GM19035 (cell line): ENCODE data around the gene C1orf159.
"Not testable (repeated sequence)": the region's sequence is repeated elsewhere in the genome, so short reads cannot be mapped to it uniquely, and the experiment has no call there.

Experiments
- ATAC-seq: cut with Tn5 transposase; IDR thresholded peaks from one replicate; pipeline ENCODE4 v1.9.1; 2021; ENCODE audit not compliant: unreplicated experiment

Gene C1orf159

DNA sequence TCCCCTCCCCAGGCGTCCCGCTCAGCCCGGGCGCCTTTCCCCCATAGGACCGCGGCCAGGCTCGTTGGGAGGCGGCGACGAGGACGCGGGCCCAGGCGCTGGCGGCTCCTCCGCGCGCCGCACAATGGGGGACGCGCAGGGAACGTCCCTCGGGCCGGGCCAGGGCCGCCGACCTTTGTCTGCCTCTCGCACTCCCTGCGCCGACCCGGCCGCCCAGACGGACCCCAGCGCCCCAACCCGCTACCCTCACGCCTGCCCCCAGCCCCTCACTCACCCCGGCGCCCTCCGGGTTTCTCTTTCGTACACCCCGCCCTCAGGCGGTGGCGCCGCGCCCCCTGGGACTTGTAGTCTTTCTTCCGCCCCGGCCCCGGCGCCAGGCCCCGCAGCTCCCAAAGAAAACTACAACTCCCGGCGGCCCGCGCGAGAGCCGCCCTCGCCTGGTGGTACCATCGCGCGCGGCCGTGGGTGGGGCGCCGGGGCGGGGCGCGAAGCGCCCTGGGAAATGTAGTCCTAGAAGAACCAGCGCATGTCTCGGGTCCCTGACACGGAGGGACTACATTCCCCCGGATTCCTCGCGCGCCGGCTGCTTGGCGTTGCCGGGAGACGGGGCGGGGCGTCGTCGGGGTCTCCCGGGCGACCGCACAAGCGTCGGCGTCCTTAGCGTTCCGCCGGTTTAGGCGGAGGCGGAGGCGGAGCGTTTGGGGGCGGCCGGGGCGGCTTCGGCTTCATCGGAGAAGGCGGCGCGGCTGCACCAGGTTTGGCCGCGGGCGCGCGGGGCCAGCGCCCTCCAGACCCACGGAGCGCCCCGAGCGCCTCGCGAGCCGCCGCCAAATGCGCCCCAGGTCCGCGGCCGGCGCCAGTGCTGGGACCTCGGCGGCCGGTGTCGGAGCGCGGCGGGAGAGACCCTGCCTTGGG is at the start of gene C1orf159:
TSS of gene C1orf159 (minus strand) at position 304 of the 915 bp plus-strand sequence. CDS start 24,546 bp downstream, outside the sequence.
- ATAC-seq, result peak; percentile 94

DNA sequence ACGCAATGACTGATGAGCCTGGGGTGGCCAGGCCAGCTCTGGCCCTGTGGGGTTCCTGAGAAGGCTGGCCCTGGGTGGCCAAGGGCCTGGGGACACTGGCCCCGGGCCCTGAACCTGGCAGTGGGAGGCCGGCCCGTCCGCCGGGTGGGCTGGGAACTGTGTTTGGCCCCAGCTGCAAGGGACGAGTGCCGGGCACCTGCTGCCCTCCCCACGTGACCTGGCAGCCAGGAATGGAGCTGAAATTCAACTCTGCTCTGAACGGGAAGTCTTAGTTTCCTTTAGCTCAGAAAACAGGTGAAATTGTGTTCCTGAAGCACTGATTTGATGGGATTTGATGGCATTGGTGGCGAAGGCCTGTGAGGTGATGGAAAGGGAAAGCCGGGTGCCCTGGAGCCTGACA is 49.6 kb upstream of the C1orf159 start:
- ATAC-seq, result no peak

DNA sequence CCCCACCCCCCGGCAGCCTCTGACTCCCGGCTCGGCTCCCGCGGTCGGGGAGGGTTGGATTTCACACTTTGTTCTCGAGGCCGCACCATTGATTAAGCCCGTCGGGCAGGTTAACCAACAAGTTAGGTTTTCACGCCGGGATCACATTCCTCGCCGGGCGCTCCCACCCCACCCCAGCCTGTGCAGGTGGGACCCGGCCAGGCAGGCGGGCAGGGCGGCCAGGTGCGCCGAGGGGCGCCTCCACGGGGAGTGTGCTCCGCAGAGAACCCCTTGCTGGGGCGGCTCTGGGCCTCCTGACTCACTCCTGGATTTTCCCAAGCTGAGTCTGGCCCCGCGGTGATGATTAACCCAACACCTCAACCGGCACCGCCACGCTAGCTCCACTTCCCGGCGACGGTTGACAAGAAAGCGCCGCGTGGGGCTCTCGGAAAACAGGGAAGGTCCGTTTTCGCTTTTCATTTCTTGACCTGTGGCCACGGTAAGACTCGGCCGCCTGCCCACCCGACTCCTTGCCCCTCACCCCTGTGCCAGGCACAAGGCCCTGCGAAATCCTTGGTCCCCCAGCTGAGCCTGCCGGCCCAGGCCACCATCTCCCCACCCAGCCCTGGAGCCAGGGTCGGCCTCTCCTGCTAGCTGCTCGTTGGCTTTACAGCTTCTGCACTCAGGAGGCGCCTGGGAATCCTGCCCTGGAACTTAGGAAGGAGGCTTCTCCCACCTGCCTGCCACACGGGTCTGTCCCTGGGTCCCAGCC is 49.0 kb upstream of the C1orf159 start:
- no peak for ATAC-seq

DNA sequence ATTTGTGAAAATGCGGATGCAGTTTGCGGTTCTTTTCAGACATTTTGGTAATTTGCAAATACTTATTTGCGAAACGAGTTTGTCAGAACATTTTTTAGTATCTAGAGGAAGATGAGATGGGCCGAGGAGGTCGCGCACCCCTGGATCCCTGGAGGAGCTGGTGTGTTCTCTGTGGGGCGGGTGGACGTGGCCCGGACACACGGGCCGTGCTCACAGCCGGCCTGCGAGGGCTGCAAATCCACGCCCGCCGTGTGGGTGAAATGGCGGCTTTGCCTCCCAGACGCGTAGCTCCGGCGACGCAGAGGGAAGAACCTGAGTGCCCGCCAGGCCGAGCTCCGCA is 48.4 kb upstream of the C1orf159 start:
- ATAC-seq, result no peak

- no peak for ATAC-seq
Measured at GRCh38 chr1:1163538-1164070, 47.7 kb upstream of the C1orf159 start.

- ATAC-seq, result no peak
Measured at GRCh38 chr1:1162597-1163537, 47.0 kb upstream of the C1orf159 start.

- ATAC-seq, result no peak
Measured at GRCh38 chr1:1161683-1162079, 45.8 kb upstream of the C1orf159 start.

DNA sequence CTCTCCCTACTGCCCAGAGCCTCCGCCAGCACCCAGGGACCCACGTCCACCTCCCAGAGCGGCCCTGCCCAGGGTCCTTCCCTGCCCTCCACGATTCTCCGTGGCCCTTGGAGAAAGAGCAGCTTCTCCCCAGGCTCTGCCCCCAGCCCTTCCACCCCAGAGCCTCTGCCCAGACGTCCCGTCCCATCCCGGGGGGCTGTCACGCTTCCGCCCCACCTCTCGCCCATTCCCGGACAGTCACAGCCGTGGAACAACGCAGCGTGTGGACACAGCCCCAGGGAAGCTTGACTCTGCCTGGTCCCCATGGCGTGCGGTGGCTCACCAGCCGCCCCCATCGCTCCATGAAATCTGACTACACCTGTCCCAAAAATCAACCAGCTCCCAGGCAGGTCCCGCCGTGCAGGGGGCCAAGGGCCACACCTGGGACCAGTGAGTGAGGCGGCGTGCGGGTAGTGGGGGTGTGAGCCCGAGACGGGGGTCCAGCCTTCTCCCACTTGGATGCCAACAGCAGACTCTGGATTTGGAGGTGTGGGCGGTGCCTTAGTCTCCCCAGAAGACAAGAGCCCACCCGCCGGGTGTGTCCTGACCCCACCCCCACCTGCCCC is 45.3 kb upstream of the C1orf159 start:
- ATAC-seq, result no peak

DNA sequence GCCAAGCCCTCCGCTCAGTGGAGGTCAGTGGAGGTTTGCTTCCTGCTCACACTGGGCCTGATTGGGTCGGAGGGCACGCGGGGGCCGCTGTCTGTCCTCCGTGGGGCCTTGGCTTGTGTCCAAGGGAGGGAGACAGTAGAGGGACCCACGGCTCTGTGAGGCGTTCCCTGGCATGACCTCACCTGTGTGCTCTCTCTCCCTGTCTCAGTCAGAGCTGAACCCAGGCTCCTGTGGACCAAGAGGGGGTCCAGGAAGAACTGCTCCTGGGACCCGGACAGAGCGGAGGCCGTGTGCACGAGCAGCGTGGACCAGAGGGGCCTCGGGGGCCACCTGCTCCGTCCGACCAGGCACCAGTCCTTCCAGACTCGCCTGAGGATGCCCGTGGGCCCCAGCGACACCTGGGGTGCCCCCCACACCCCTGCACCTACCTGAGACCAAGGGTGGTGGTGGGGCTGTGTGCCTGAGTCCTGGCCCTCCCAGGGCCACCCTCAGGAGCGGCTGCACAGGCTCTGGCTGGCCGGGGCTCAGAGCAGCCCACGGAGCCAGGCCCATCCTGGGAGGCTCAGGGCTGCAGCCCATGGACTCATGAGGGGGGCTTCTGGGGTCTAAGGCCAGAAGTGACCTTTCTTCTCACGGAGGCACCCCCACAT is 44.5 kb upstream of the C1orf159 start:
- no peak for ATAC-seq

DNA sequence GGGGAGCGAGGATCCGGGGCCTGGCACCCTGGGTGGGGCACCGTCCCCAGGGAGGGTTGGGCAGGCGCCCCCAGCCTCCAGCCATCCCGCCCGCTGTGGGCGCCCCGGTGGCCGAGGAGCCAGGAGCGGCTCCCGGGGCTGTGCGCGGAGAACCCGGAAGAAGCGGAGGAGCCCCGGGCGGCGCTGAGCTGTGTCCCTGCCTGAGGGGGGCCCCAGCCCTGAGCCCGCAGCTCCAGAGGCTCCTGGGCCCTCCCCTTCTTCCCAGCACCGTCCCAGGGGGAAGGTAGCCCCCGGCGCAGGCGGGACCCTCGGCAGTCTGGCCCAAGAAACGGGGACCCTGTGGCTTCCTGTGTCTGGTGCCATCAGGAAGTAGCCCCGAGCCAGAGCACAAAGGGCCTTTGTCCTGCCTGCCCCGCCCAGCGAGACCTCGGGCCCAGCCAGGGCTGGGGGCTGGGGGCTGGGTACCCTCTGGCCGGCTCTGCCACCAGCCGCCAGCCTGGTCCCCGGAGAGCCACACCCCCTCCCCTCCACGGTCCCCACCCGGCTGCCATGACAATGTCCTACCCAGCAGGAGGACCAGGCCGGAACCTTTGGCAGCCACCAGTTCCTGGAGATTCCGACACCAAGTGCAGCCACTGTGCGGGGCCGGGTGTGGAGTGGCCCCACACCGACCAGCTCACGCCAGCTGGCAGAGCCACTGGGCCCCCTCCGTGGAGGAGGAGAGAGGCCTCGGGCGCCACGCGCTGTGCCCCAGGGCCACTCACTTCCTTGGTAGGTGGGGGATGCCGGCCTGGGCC is 42.2 kb upstream of the C1orf159 start:
- no peak for ATAC-seq

GRCh38 chr1:1157426-1157913 is 41.6 kb upstream of the C1orf159 start:
- ATAC-seq, result no peak

GRCh38 chr1:1157033-1157365 is 41.1 kb upstream of the C1orf159 start:
- no peak for ATAC-seq

- ATAC-seq, result no peak
Measured at GRCh38 chr1:1156140-1157032, 40.5 kb upstream of the C1orf159 start.

DNA sequence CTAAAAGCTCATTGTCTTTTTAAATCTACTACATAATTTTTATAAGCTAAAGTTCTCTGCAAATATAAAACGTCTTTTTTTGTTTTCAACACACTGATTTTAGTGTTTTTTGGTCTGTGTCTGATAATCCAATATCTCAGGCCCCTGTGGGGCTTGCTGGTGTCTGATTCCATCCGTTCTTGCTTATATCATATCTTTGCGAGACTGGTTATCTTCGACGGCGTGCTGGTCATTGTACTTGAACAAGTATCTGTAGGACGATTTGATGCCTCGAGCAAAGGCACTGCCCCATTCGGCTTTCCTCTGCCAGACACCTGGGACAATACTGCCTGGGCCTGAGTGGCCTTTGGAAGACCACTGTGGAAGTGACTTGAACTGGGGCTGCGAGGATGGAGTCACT is 39.4 kb upstream of the C1orf159 start:
- no peak for ATAC-seq

DNA sequence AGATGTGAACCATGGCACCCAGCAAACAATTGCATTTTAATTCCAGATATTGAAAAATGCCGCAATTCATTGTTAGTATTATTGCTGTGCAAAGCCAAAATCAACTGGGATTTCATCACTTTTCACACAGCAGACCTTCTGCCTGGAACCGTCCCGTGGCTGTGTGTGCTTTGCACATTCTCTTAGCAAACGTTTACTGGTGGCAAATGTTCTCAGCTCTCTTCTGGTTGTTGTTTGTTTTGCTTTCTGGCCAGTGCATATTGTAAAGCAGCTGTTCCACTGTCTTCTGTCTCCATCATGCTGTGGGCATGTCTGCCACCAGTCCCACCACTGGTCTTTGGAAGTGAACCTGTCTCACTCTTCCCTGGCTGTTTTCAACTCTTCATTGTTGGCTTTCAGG is 38.0 kb upstream of the C1orf159 start:
- no peak for ATAC-seq

DNA sequence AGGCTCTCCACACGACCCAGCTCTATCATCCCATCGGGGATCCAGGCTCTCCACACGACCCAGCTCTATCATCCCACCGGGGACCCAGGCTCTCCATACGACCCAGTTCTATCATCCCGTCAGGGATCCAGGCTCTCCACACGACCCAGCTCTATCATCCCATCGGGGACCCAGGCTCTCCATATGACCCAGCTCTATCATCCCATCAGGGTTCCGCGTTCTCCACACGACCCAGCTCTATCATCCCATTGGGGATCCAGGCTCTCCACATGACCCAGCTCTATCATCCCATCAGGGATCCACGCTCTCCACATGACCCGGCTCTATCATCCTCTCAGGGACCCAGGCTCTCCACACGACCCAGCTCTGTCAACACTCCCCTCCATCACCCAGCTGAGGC is 37.3 kb upstream of the C1orf159 start:
- not testable (repeated sequence) for ATAC-seq

- ATAC-seq, result not testable (repeated sequence)
Measured at GRCh38 chr1:1152431-1152830, 36.5 kb upstream of the C1orf159 start.

GRCh38 chr1:1151306-1151705 is 35.4 kb upstream of the C1orf159 start:
- ATAC-seq, result no peak
